CD4-positive, alpha-beta T cell treated with Interferon alpha-2 for 1 hour (primary cell): Measurements from ENCODE around the gene NRP1.

Source experiments
- DNase-seq, 2 donors: peaks; one replicate each; pipeline ENCODE4 v3.0.0-alpha.2; 2020 to 2022

NRP1 gene

GRCh38 chr10:33288127-33288526 lies 46.3 kb downstream of the NRP1 start:
- DNase-seq, result no peak

- no peak for DNase-seq
These were observed 47.4 kb downstream of the NRP1 start for GRCh38 chr10:33287112-33287511.

- no peak for DNase-seq
These were observed 48.1 kb downstream of the NRP1 start for GRCh38 chr10:33286157-33286934.

GRCh38 chr10:33284945-33285344 lies 49.5 kb downstream of the NRP1 start:
- DNase-seq, result no peak

- no peak for DNase-seq
These were observed 54.5 kb downstream of the NRP1 start for GRCh38 chr10:33279811-33280602.

GRCh38 chr10:33279276-33279675 lies 55.2 kb downstream of the NRP1 start:
- DNase-seq, result no peak

GRCh38 chr10:33278198-33278597 lies 56.3 kb downstream of the NRP1 start:
- no peak for DNase-seq

- no peak for DNase-seq
These were observed 57.3 kb downstream of the NRP1 start for GRCh38 chr10:33277135-33277536.

- no peak for DNase-seq
These were observed 58.1 kb downstream of the NRP1 start for GRCh38 chr10:33276282-33276923.

GRCh38 chr10:33274096-33274785 lies 60.2 kb downstream of the NRP1 start:
- DNase-seq, result no peak

GRCh38 chr10:33273295-33274002 lies 61.0 kb downstream of the NRP1 start:
- DNase-seq, result no peak

GRCh38 chr10:33272635-33273034 lies 61.8 kb downstream of the NRP1 start:
- no peak for DNase-seq

- DNase-seq, result no peak
These were observed 62.4 kb downstream of the NRP1 start for GRCh38 chr10:33271969-33272583.

GRCh38 chr10:33270971-33271370 lies 63.5 kb downstream of the NRP1 start:
- DNase-seq, result no peak

GRCh38 chr10:33267708-33268107 lies 66.8 kb downstream of the NRP1 start:
- no peak for DNase-seq

- no peak for DNase-seq
These were observed 68.8 kb downstream of the NRP1 start for GRCh38 chr10:33265621-33266020.

- no peak for DNase-seq
These were observed 71.0 kb downstream of the NRP1 start for GRCh38 chr10:33263453-33263852.

- DNase-seq, result no peak
These were observed 71.6 kb downstream of the NRP1 start for GRCh38 chr10:33262871-33263270.

- DNase-seq, result no peak
These were observed 73.9 kb downstream of the NRP1 start for GRCh38 chr10:33260403-33261149.

- no peak for DNase-seq
These were observed 75.5 kb downstream of the NRP1 start for GRCh38 chr10:33258967-33259366.

GRCh38 chr10:33257439-33258080 lies 76.9 kb downstream of the NRP1 start:
- DNase-seq, result no peak
